H1 (cell line): Measurements from ENCODE around the gene TSPAN5.

Experiments
- CEBPB ChIP-seq: IDR thresholded peaks from 2 replicates; pipeline ENCODE4 v1.6.1; 2012; ENCODE audit warnings: low read depth, low read length
- CTCF ChIP-seq, 3 experiments: IDR thresholded peaks; 1 replicate in 2 of 3; 2 replicates in 1 of 3; pipeline versions ENCODE4 v1.5.1 to v1.6.1; 2011; ENCODE audit warnings: low read length in 3 of 3, mild to moderate bottlenecking in 3 of 3, inconsistent platforms in 2 of 3, low read depth in 1 of 3, moderate library complexity in 1 of 3; ENCODE audit not compliant: insufficient read depth in 1 of 3; ENCODE audit errors: control extremely low read depth in 1 of 3
- EP300 ChIP-seq, 2 experiments: IDR thresholded peaks; 1 replicate in 1 of 2; 2 replicates in 1 of 2; pipeline ENCODE4 v1.6.1; 2011 to 2012; ENCODE audit warnings: low read depth in 2 of 2, low read length in 2 of 2, mild to moderate bottlenecking in 2 of 2, borderline replicate concordance in 1 of 2, inconsistent platforms in 1 of 2, moderate library complexity in 1 of 2
- EZH2 ChIP-seq: fragments of 200-600 bp; sonication (generic); IDR thresholded peaks from 2 replicates; pipeline ENCODE4 v1.7.1; 2012; ENCODE audit warnings: low read depth, mild to moderate bottlenecking, moderate library complexity, low read length, inconsistent platforms; ENCODE audit not compliant: severe bottlenecking
- JUN ChIP-seq: IDR thresholded peaks from 2 replicates; pipeline ENCODE4 v1.6.1; 2011; ENCODE audit warnings: low read depth, mild to moderate bottlenecking, improper control_type of control experiment, low read length
- NRF1 ChIP-seq: IDR thresholded peaks from 2 replicates; pipeline ENCODE4 v1.6.1; 2011; ENCODE audit warnings: mild to moderate bottlenecking, low read depth, low read length, improper control_type of control experiment
- POLR2A ChIP-seq, 2 experiments: IDR thresholded peaks; 1 replicate in 1 of 2; 2 replicates in 1 of 2; pipeline ENCODE4 v1.6.1; 2011; ENCODE audit warnings: low read depth in 2 of 2, low read length in 2 of 2, mild to moderate bottlenecking in 2 of 2; ENCODE audit errors: control extremely low read depth in 1 of 2
- RFX5 ChIP-seq: IDR thresholded peaks from 2 replicates; pipeline ENCODE4 v1.6.1; 2011; ENCODE audit warnings: low read depth, low read length, improper control_type of control experiment, borderline replicate concordance

- TF ChIP-seq CTCF (IDR thresholded peaks at IDR 0.05; ENCODE audit: control extremely low read depth in 1 of 3, insufficient read depth in 1 of 3, low read depth in 1 of 3, low read length in 3 of 3), result no peak
- TF ChIP-seq NRF1, result no peak
- TF ChIP-seq RFX5, result no peak
- TF ChIP-seq JUN, result no peak
- TF ChIP-seq EZH2, result no peak
- no peak for TF ChIP-seq EP300 (IDR thresholded peaks at IDR 0.05; ENCODE audit: borderline replicate concordance in 1 of 2, low read depth in 2 of 2, low read length in 2 of 2)
- TF ChIP-seq POLR2A (IDR thresholded peaks at IDR 0.05; ENCODE audit: control extremely low read depth in 1 of 2, low read depth in 2 of 2, low read length in 2 of 2), result no peak
- TF ChIP-seq CEBPB, result no peak
Observed at GRCh38 chr4:98574816-98575215, 83.6 kb downstream of the TSPAN5 start.
